AML-193 (cell line): ENCODE results near the gene RRP1.

Source experiments
- DNase-seq, 2 experiments: peaks; one replicate each; lab custom pipeline; 2025; lab: John Stamatoyannopoulos, UW

The RRP1 gene

GRCh38 chr21:43775795-43776430, 13.5 kb upstream of the RRP1 start, which contains the start of gene CSTB:
Gene CSTB (minus strand): TSS chr21:43776308. CDS start chr21:43776269, 39 bp downstream.
- DNase-seq = peak; percentile 26 to 33

DNA sequence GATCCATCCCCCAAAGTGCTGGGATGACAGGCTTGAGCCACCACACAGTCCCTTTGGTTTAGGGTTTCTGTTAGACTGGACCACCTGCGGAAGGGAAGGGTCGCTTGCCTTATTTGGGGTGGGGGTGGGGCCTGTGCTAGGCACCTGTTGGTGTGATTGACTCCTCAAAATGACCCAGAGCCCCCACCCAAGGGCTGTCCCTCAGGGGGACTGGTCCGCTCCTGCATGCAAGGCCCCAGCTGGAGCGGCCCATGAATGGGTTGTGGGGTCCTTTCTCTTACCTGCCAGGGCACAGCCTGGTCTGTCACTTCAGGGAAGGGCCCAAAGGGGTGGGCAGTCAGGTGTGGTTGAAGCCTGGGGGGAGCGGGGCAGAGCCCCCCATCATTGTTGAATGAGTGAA, 11.4 kb upstream of the RRP1 start:
- no peak for DNase-seq

- DNase-seq = no peak
Observed at GRCh38 chr21:43778469-43779335, 10.7 kb upstream of the RRP1 start.

DNA sequence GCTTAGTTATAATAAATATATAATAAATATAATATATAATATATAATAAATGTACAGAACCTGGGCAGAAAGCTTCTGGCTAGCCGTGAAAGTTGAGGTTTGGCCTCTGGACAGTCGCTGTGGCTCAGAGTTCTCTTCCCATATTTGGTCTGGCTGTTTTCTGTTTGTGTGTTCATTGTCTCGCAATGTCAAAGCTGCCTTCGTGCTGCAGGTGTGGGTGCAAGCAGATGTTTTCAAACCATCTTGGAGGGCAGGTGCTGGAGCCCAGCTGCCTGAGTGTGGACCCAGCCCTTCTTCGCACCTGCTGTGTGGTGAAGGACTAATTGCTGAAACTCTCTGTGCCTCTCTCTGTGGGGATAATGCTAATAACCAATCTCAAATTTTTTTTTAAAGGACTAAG, 9.7 kb upstream of the RRP1 start:
- DNase-seq = no peak

GRCh38 chr21:43781846-43782245, 7.5 kb upstream of the RRP1 start:
- no peak for DNase-seq

- no peak for DNase-seq
Observed at GRCh38 chr21:43782431-43783097, 6.8 kb upstream of the RRP1 start.

GRCh38 chr21:43783098-43783700, 6.2 kb upstream of the RRP1 start:
- DNase-seq = peak; percentile 10 to 26

DNA sequence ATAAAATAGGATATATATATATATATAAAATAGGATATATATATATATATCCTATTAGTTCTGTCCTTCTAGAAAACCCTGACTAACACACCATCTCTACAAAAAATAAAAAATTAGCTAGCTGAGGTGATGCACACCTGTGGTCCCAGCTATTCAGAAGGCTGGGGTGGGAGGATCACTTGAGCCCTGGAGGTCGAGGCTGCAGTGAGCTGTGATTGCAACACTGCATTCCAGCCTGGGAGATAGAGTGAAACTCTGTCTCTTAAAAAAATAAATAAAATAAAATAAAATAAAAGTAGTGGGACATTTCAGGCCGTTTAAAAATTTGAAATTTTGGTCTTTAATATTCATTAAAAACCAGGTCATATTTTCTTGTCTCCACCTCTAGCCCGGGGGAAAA, 4.2 kb upstream of the RRP1 start:
- DNase-seq = no peak

GRCh38 chr21:43786300-43786806, 3.0 kb upstream of the RRP1 start:
- DNase-seq = no peak

- no peak for DNase-seq
Observed at GRCh38 chr21:43786807-43787440, 2.5 kb upstream of the RRP1 start.

GRCh38 chr21:43790010-43790524, 690 bp downstream of the RRP1 start:
- DNase-seq = no peak

DNA sequence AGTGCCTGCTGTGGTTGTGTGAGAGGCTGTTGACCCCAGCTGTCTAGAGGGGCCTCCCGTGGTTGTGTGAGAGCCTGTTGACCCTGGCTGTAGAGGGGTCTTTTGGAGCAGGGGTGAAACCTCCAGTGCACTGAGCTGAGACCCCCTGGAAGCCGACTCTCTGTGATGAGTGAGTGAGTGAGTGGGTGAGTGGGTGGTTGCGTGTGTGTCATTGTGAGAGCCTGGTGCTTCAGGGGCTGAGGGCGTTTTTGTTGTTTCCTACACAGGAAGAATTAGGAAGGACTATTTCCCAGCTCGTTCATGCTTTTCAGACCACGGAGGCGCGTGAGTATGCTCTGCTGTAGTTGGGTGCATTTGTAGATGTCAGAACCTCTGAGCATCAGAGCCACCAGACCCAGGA, 3.0 kb downstream of the RRP1 start:
- no peak for DNase-seq

GRCh38 chr21:43793243-43793642, 3.9 kb downstream of the RRP1 start:
- no peak for DNase-seq

- no peak for DNase-seq
Observed at GRCh38 chr21:43794311-43794710, 4.9 kb downstream of the RRP1 start.

GRCh38 chr21:43794857-43795256, 5.5 kb downstream of the RRP1 start:
- DNase-seq = no peak

- no peak for DNase-seq
Observed at GRCh38 chr21:43797415-43797814, 8.0 kb downstream of the RRP1 start.

- no peak for DNase-seq
Observed at GRCh38 chr21:43797925-43798715, 8.7 kb downstream of the RRP1 start.

- DNase-seq = no peak
Observed at GRCh38 chr21:43799301-43799840, 10.0 kb downstream of the RRP1 start.

DNA sequence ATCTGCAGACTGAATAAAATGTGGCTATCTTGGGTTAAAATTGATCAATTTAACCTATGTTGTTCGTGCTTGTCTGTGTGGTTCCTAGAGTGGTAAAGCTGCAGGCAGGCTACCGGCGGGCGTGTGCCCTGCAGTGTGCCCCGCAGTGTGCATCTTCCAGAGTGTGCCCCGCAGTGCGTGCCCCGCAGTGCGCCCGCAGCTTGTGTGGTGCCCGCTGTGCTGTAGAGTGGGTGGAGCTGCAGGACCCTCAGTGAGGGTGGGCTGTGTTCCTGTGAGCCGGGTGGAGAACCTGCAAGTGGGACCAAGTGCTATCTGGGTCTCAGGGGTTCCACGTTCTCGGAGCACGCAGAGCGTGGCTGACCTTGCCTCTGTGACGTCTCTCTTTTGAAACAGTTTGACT, 10.7 kb downstream of the RRP1 start:
- no peak for DNase-seq

- DNase-seq = no peak
Observed at GRCh38 chr21:43800566-43800965, 11.2 kb downstream of the RRP1 start.
